K562 (cell line): ENCODE data around the gene MRPS18B. TPM values are rescaled to one million over a fixed set of nuclear protein-coding genes. Genes with fewer than 3 reads are reported as not detected.

Experiments used
- BACH1 ChIP-seq: fragments of 200-800 bp; sonication (Bioruptor generic); IDR thresholded peaks from 2 replicates; pipeline ENCODE4 v1.6.1; 2016; ENCODE audit warnings: missing genetic modification characterization, missing compliant biosample characterization
- ELF1 ChIP-seq: fragments of 200-800 bp; sonication (Bioruptor generic); IDR thresholded peaks from 2 replicates; pipeline ENCODE4 v1.6.1; 2016; ENCODE audit warnings: missing genetic modification characterization, missing compliant biosample characterization
- FIP1L1 ChIP-seq: fragments of 200-400 bp; formaldehyde crosslinking; IDR thresholded peaks from 2 replicates; pipeline ENCODE4 v1.6.1; 2018; ENCODE audit warnings: mild to moderate bottlenecking, low read depth, low read length; ENCODE audit not compliant: poor library complexity, severe bottlenecking
- GABPB1 ChIP-seq: sonication (generic); formaldehyde crosslinking; IDR thresholded peaks from 2 replicates; pipeline ENCODE4 v1.8.0; 2022; ENCODE audit warnings: mild to moderate bottlenecking, missing genetic modification reagents
- GTF2F1 ChIP-seq: IDR thresholded peaks from 2 replicates; pipeline ENCODE4 v1.6.1; 2011; ENCODE audit warnings: low read depth, low read length, improper control_type of control experiment
- ILK ChIP-seq: fragments of 450-650 bp; IDR thresholded peaks from 2 replicates; pipeline ENCODE4 v1.6.1; 2016; ENCODE audit warnings: missing genetic modification characterization, low read depth, mild to moderate bottlenecking, missing compliant biosample characterization, moderate library complexity, borderline replicate concordance
- KAT7 ChIP-seq: sonication (generic); formaldehyde crosslinking; IDR thresholded peaks from 2 replicates; pipeline ENCODE4 v1.8.0; 2022; ENCODE audit warnings: missing genetic modification reagents, mild to moderate bottlenecking, borderline replicate concordance
- MEIS2 ChIP-seq: fragments of 450-650 bp; IDR thresholded peaks from 2 replicates; pipeline ENCODE4 v1.6.1; 2014; ENCODE audit warnings: mild to moderate bottlenecking; ENCODE audit not compliant: partially characterized antibody
- MYBL2 ChIP-seq, 2 experiments: fragments of 450-650 bp in 1 of 2; sonication (generic) in 1 of 2; formaldehyde crosslinking in 1 of 2; IDR thresholded peaks; 2 replicates each; pipeline versions ENCODE4 v1.6.1 to v1.8.1; 2017 to 2022; ENCODE audit warnings: borderline replicate concordance in 1 of 2, inconsistent platforms in 1 of 2, low read depth in 1 of 2, mild to moderate bottlenecking in 1 of 2, missing genetic modification reagents in 1 of 2, moderate library complexity in 1 of 2
- NCOA4 ChIP-seq: fragments of 450-650 bp; IDR thresholded peaks from 2 replicates; pipeline ENCODE4 v1.6.1; 2018; ENCODE audit warnings: mild to moderate bottlenecking; ENCODE audit not compliant: partially characterized antibody
- NELFE ChIP-seq: IDR thresholded peaks from 2 replicates; pipeline ENCODE4 v1.6.1; 2011; ENCODE audit warnings: mild to moderate bottlenecking; ENCODE audit not compliant: insufficient read depth, insufficient read length
- RBM39 ChIP-seq: fragments of 200-400 bp; formaldehyde crosslinking; optimal IDR thresholded peaks from 2 replicates; pipeline ENCODE3; 2018; ENCODE audit warnings: low read depth, low read length
- SREBF2 ChIP-seq: sonication (generic); formaldehyde crosslinking; IDR thresholded peaks from 2 replicates; pipeline ENCODE4 v1.4.0; 2020; ENCODE audit warnings: mild to moderate bottlenecking, missing genetic modification reagents
- SRF ChIP-seq, 2 experiments: fragments of 250-450, 450-650 bp in 1 of 2; sonication (Bioruptor Pico) in 1 of 2; sonication (generic) in 1 of 2; formaldehyde crosslinking; IDR thresholded peaks; 2 replicates each; pipeline versions ENCODE4 v1.5.0 to v1.5.1; 2020 to 2022; ENCODE audit warnings: mild to moderate bottlenecking in 1 of 2, missing genetic modification reagents in 1 of 2
- ZBTB8A ChIP-seq: fragments of 450-650 bp; IDR thresholded peaks from 2 replicates; pipeline ENCODE4 v1.6.1; 2018; ENCODE audit warnings: mild to moderate bottlenecking, moderate library complexity; ENCODE audit not compliant: partially characterized antibody
- ZNF277 ChIP-seq: fragments of 250-450 bp; sonication (Bioruptor Pico); IDR thresholded peaks from 2 replicates; pipeline ENCODE4 v1.8.0; 2022; ENCODE audit warnings: inconsistent platforms, mild to moderate bottlenecking, moderate library complexity, borderline replicate concordance
- ZNF407 ChIP-seq: fragments of 450-650 bp; IDR thresholded peaks from 2 replicates; pipeline ENCODE4 v1.6.1; 2016; ENCODE audit warnings: low read depth
- ZNF699 ChIP-seq: fragments of 250-450 bp; sonication (Bioruptor Pico); IDR thresholded peaks from 2 replicates; pipeline ENCODE4 v1.8.0; 2021; ENCODE audit warnings: mild to moderate bottlenecking, moderate library complexity; ENCODE audit not compliant: insufficient replicate concordance
- polyA plus RNA-seq, 8 experiments: library from polyadenylated mRNA; depleted of rRNA in 4 of 8; stranded (reverse) in 5 of 8; unstranded in 3 of 8; fragments of >200 nt; fragmentation: Nextera tagmentation in 2 of 8; fragmentation: Illumina TruSeq in 1 of 8; extraction: Ambion mirVana in 2 of 8; extraction: Trizol in 1 of 8; gene quantifications; 2 replicates each; pipeline versions ENCODE4 v1.2.1 to v1.2.3, GENCODE V29; 2011 to 2014; ENCODE audit warnings: inconsistent platforms in 1 of 8, missing spikeins in 1 of 8
- total RNA-seq, 7 experiments: library from RNA; depleted of rRNA in 6 of 7; stranded (reverse); fragments of >200 nt in 6 of 7; fragmentation: Illumina TruSeq in 2 of 7; extraction: Trizol in 2 of 7; gene quantifications; 2 replicates each; pipeline versions ENCODE4 v1.2.1 to v1.2.3, GENCODE V29; 2011 to 2021; ENCODE audit warnings: low replicate concordance in 1 of 7

Gene MRPS18B
- total and polyA plus RNA-seq, 9 of the 15 experiments (the other 6 are each of a cell fraction or from before 2014, with no cell fraction given), result 132 to 383 (median 178) TPM

- TF ChIP-seq ZNF407, result no peak
- TF ChIP-seq ILK (tag), result no peak
- peak; percentile 92 for TF ChIP-seq KAT7
- TF ChIP-seq BACH1 (tag), result no peak
- TF ChIP-seq FIP1L1, result no peak
- 0 out of 2 replicates have a peak, but pooled peaks have one; percentile 74 for TF ChIP-seq GTF2F1
- TF ChIP-seq NELFE, result no peak
- TF ChIP-seq MEIS2, result peak; percentile 83
- no peak for TF ChIP-seq NCOA4
- peak; percentile 83 for TF ChIP-seq ELF1
- no peak for TF ChIP-seq RBM39
- TF ChIP-seq SREBF2 (CRISPR knock-in tag), result no peak
- no peak for TF ChIP-seq ZNF277
- TF ChIP-seq SRF (CRISPR knock-in tag; IDR thresholded peaks at IDR 0.05), result peak in 1 of 2 experiments; percentile 73; a peak in 2 of 4 replicates
- TF ChIP-seq GABPB1, result peak; percentile 98
- TF ChIP-seq MYBL2 (IDR thresholded peaks at IDR 0.05; ENCODE audit: low read depth), result no peak
- TF ChIP-seq MYBL2 (CRISPR knock-in tag; IDR thresholded peaks at IDR 0.05; ENCODE audit: borderline replicate concordance), result no peak
- no peak for TF ChIP-seq ZNF699 (CRISPR knock-in tag)
- no peak for TF ChIP-seq ZBTB8A
These were observed 46.4 kb upstream of the MRPS18B start, which contains the start of gene ABCF1 (continued) for GRCh38 chr6:30571075-30571761.
